Activated naive CD4-positive, alpha-beta T cell treated with anti-CD3 and anti-CD28 coated beads for 36 hours (primary cell): Measurements from ENCODE around the gene GCNA. TPM values are rescaled to one million over a fixed set of nuclear protein-coding genes. Genes with fewer than 3 reads are reported as not detected.
A peak's percentile ranks its signal among the peaks of the same experiment; 100 is the strongest.

Experiments
- CTCF ChIA-PET: fragments of 350-600 bp; sonication (Branson Sonifier 250); formaldehyde crosslinking; loops from one replicate; lab custom pipeline; 2021; ENCODE audit warnings: antibody characterized with exemption; lab: Charles Lee
- DNase-seq: peaks from one replicate; pipeline ENCODE4 v3.0.0-alpha.2; 2020
- H3K27ac Mint-ChIP-seq: one replicate; pipeline ENCODE4 v1.8.0; 2021; ENCODE audit warnings: mild to moderate bottlenecking, mixed read lengths
- H3K27me3 Mint-ChIP-seq: one replicate; pipeline ENCODE4 v1.8.0; 2021; ENCODE audit warnings: low read depth, mixed read lengths
- H3K36me3 Mint-ChIP-seq: one replicate; pipeline ENCODE4 v1.8.0; 2021; ENCODE audit warnings: low read depth, mixed read lengths
- H3K4me1 Mint-ChIP-seq: one replicate; pipeline ENCODE4 v1.8.0; 2021; ENCODE audit warnings: low read depth, mixed read lengths
- H3K4me3 Mint-ChIP-seq: one replicate; pipeline ENCODE4 v1.8.0; 2021; ENCODE audit warnings: mild to moderate bottlenecking, moderate library complexity, mixed read lengths
- H3K9me3 Mint-ChIP-seq: one replicate; pipeline ENCODE4 v1.8.0; 2021; ENCODE audit warnings: mixed read lengths
- intact Hi-C: fragments of 100-400 bp; cut with micrococcal nuclease; formaldehyde crosslinking; loops from one replicate; pipeline ENCODE4 v1.15.1; 2023
- total RNA-seq, 2 experiments: library from RNA; stranded (reverse); gene quantifications; one replicate each; pipeline ENCODE4 v1.2.3, GENCODE V29; 2021

GCNA gene
- total RNA-seq: 1 to 10 TPM; 2.8 to 2.9 TPM

- CTCF ChIA-PET: no interaction called here
- H3K9me3 Mint-ChIP-seq: no peaks in the 10 kb centered on the region
- peaks cover 5% of the 10 kb centered on the region for H3K4me1 Mint-ChIP-seq
- H3K4me3 Mint-ChIP-seq: no peak within 1 kb of the TSS
- no peak for DNase-seq
- no peak within 1 kb of the TSS for H3K27ac Mint-ChIP-seq
- intact Hi-C loops: no loop called here
- no peaks in the 10 kb centered on the region for H3K27me3 Mint-ChIP-seq
- peaks cover 26% of the 10 kb centered on the region for H3K36me3 Mint-ChIP-seq
These were observed at the start of gene GCNA for GRCh38 chrX:71578253-71579135. GCNA (plus strand) TSS chrX:71578437; CDS start chrX:71580822, 2,385 bp downstream.

- peak overlapping the region; percentile 98 for H3K27ac Mint-ChIP-seq
- no peaks in the 10 kb centered on the region for H3K9me3 Mint-ChIP-seq
- CTCF ChIA-PET: interaction anchor here (0.6 to 1.2 kb wide), 3 partner anchors 12 to 107 kb away, joined by 3 to 4 read pairs (median 3); no protein-coding TSS in a partner anchor
- peak overlapping the region; percentile 96 for H3K4me3 Mint-ChIP-seq
- intact Hi-C loops: loop anchor here (1.0 to 5.0 kb wide), 9 partner anchors 9 to 421 kb away; partner anchors contain the start of genes IL2RG, NONO and TAF1
- H3K36me3 Mint-ChIP-seq: peaks cover 34% of the 10 kb centered on the region
- DNase-seq: peak; percentile 80
- H3K27me3 Mint-ChIP-seq: no peaks in the 10 kb centered on the region
- peaks cover 28% of the 10 kb centered on the region for H3K4me1 Mint-ChIP-seq
These were observed 46.0 kb upstream of the GCNA start for GRCh38 chrX:71532078-71532752.

GRCh38 chrX:71532753-71533425 is 45.3 kb upstream of the GCNA start, which contains the start of gene OGT:
OGT (plus strand) TSS chrX:71533104; CDS start chrX:71533300, 196 bp downstream.
- peaks cover 39% of the 10 kb centered on the region for H3K36me3 Mint-ChIP-seq
- no peaks in the 10 kb centered on the region for H3K9me3 Mint-ChIP-seq
- CTCF ChIA-PET: interaction anchor here (0.6 to 1.2 kb wide), 4 partner anchors 9 to 49 kb away, joined by 3 to 4 read pairs (median 4); no protein-coding TSS in a partner anchor
- peak; percentile 96 for DNase-seq
- peak within 1 kb of the TSS; percentile 98 for H3K27ac Mint-ChIP-seq
- intact Hi-C loops: loop anchor here (1.0 to 5.0 kb wide), 9 partner anchors 8 to 422 kb away; partner anchors contain the start of genes IL2RG, NONO and TAF1
- no peaks in the 10 kb centered on the region for H3K27me3 Mint-ChIP-seq
- H3K4me3 Mint-ChIP-seq: peak within 1 kb of the TSS; percentile 96
- H3K4me1 Mint-ChIP-seq: peaks cover 30% of the 10 kb centered on the region

GRCh38 chrX:71533516-71533850 is 44.8 kb upstream of the GCNA start:
- Mint-ChIP-seq H3K9me3 (no peaks in the 10 kb centered on the region), H3K4me3 (peak overlapping the region; percentile 96), H3K27ac (peak overlapping the region; percentile 98), H3K4me1 (peaks cover 29% of the 10 kb centered on the region), H3K36me3 (peaks cover 43% of the 10 kb centered on the region), H3K27me3 (no peaks in the 10 kb centered on the region)
- intact Hi-C loops: loop anchor here (5.0 kb wide), 3 partner anchors 104 to 351 kb away; no protein-coding TSS in a partner anchor
- CTCF ChIA-PET: interaction anchor here (0.6 to 1.2 kb wide), 3 partner anchors 9 to 49 kb away, joined by 3 to 4 read pairs (median 4); no protein-coding TSS in a partner anchor
- peak; percentile 59 for DNase-seq

- Mint-ChIP-seq H3K9me3 (no peaks in the 10 kb centered on the region), H3K36me3 (peaks cover 46% of the 10 kb centered on the region), H3K27ac (peak overlapping the region; percentile 98)
These were observed 44.2 kb upstream of the GCNA start for GRCh38 chrX:71533851-71534561.

GRCh38 chrX:71534773-71535544 is 43.3 kb upstream of the GCNA start:
- Mint-ChIP-seq H3K27ac (peak overlapping the region; percentile 98), H3K27me3 (no peaks in the 10 kb centered on the region), H3K9me3 (no peaks in the 10 kb centered on the region), H3K4me3 (peak overlapping the region; percentile 96), H3K4me1 (peaks cover 29% of the 10 kb centered on the region), H3K36me3 (peaks cover 54% of the 10 kb centered on the region)
- intact Hi-C loops: loop anchor here (5.0 kb wide), 3 partner anchors 102 to 353 kb away; no protein-coding TSS in a partner anchor
- CTCF ChIA-PET: interaction anchor here (0.5 kb wide), 1 partner anchor 487 kb away, joined by 3 read pairs; no protein-coding TSS in a partner anchor
- DNase-seq: no peak

More at GRCh38 chrX:71533851-71534561, 44.2 kb upstream of the GCNA start:
- DNase-seq: peak; percentile 73
- CTCF ChIA-PET: interaction anchor here (1.2 kb wide), 1 partner anchor 8 kb away, joined by 3 read pairs; no protein-coding TSS in a partner anchor
- intact Hi-C loops: loop anchor here (5.0 kb wide), 3 partner anchors 103 to 352 kb away; no protein-coding TSS in a partner anchor
- peak overlapping the region; percentile 96 for H3K4me3 Mint-ChIP-seq
- H3K27me3 Mint-ChIP-seq: no peaks in the 10 kb centered on the region
- H3K4me1 Mint-ChIP-seq: peaks cover 30% of the 10 kb centered on the region

GRCh38 chrX:71536285-71536684 is 42.0 kb upstream of the GCNA start:
- peak; percentile 49 for DNase-seq
- H3K4me1 Mint-ChIP-seq: peaks cover 25% of the 10 kb centered on the region
- peak overlapping the region; percentile 93 for H3K27ac Mint-ChIP-seq
- intact Hi-C loops: no loop called here
- CTCF ChIA-PET: interaction anchor here (0.7 to 1.2 kb wide), 2 partner anchors 89 to 118 kb away, joined by 3 to 5 read pairs; no protein-coding TSS in a partner anchor
- H3K36me3 Mint-ChIP-seq: peaks cover 57% of the 10 kb centered on the region
- no peaks in the 10 kb centered on the region for H3K9me3 Mint-ChIP-seq
- peak overlapping the region; percentile 96 for H3K4me3 Mint-ChIP-seq
- H3K27me3 Mint-ChIP-seq: no peaks in the 10 kb centered on the region

- no peaks in the 10 kb centered on the region for H3K27me3 Mint-ChIP-seq
- H3K4me1 Mint-ChIP-seq: peaks cover 32% of the 10 kb centered on the region
- H3K4me3 Mint-ChIP-seq: peak overlapping the region; percentile 96
- CTCF ChIA-PET: no interaction called here
- no peak for DNase-seq
- intact Hi-C loops: no loop called here
- H3K36me3 Mint-ChIP-seq: peaks cover 65% of the 10 kb centered on the region
- no peaks in the 10 kb centered on the region for H3K9me3 Mint-ChIP-seq
- peak overlapping the region; percentile 93 for H3K27ac Mint-ChIP-seq
These were observed 40.5 kb upstream of the GCNA start for GRCh38 chrX:71537743-71538142.

GRCh38 chrX:71540801-71541200 is 37.4 kb upstream of the GCNA start:
- H3K4me3 Mint-ChIP-seq: peak overlapping the region; percentile 96
- H3K36me3 Mint-ChIP-seq: peaks cover 63% of the 10 kb centered on the region
- CTCF ChIA-PET: interaction anchor here (0.6 to 1.0 kb wide), 2 partner anchors 109 to 309 kb away, joined by 3 read pairs; no protein-coding TSS in a partner anchor
- no peaks in the 10 kb centered on the region for H3K27me3 Mint-ChIP-seq
- peaks cover 55% of the 10 kb centered on the region for H3K4me1 Mint-ChIP-seq
- intact Hi-C loops: loop anchor here (1.0 to 2.0 kb wide), 3 partner anchors 8 to 256 kb away; no protein-coding TSS in a partner anchor
- DNase-seq: peak; percentile 30
- H3K9me3 Mint-ChIP-seq: no peaks in the 10 kb centered on the region
- H3K27ac Mint-ChIP-seq: peak overlapping the region; percentile 93

- Mint-ChIP-seq H3K27ac (peak overlapping the region; percentile 93), H3K4me3 (peak overlapping the region; percentile 96), H3K36me3 (peaks cover 62% of the 10 kb centered on the region), H3K27me3 (no peaks in the 10 kb centered on the region), H3K9me3 (no peaks in the 10 kb centered on the region), H3K4me1 (peaks cover 60% of the 10 kb centered on the region)
- CTCF ChIA-PET: no interaction called here
- DNase-seq: peak; percentile 39
- intact Hi-C loops: loop anchor here (1.0 to 2.0 kb wide), 4 partner anchors 9 to 257 kb away; no protein-coding TSS in a partner anchor
These were observed 36.8 kb upstream of the GCNA start for GRCh38 chrX:71541210-71542022.
